Breast epithelium (tissue), 4 donors: ENCODE results near the gene MTREX. TPM values are rescaled to one million over a fixed set of nuclear protein-coding genes. Genes with fewer than 3 reads are reported as not detected.

Experiments
- DNase-seq, 2 donors: peaks; one replicate each; pipeline ENCODE4 v3.0.0-alpha.2; 2019; ENCODE audit warnings: low spot score in 2 of 2
- H3K27ac ChIP-seq, 2 donors: fragments of 200-600 bp; sonication (generic) in 1 of 2; one replicate each; pipeline ENCODE4 v1.5.1; 2016 to 2019; ENCODE audit warnings: mild to moderate bottlenecking in 1 of 2
- H3K27me3 ChIP-seq, 2 donors: fragments of 200-600 bp; sonication (generic) in 1 of 2; one replicate each; pipeline versions ENCODE4 v1.5.1 to v1.6.0; 2017 to 2019; ENCODE audit warnings: control low read depth in 1 of 2, mild to moderate bottlenecking in 1 of 2
- H3K36me3 ChIP-seq: fragments of 200-600 bp; one replicate; pipeline ENCODE4 v1.5.1; 2019
- H3K4me1 ChIP-seq, 2 donors: fragments of 200-600 bp; sonication (generic); one replicate each; pipeline ENCODE4 v1.5.1; 2016 to 2019; ENCODE audit warnings: control low read depth in 1 of 2
- H3K4me3 ChIP-seq, 3 donors: fragments of 200-600 bp; sonication (generic); 1 replicate in 2 of 3; 2 replicates in 1 of 3; pipeline ENCODE4 v1.5.1; 2016 to 2019; ENCODE audit warnings: mild to moderate bottlenecking in 3 of 3, moderate library complexity in 2 of 3
- H3K9me3 ChIP-seq, 2 donors: fragments of 200-600 bp; sonication (generic) in 1 of 2; one replicate each; pipeline ENCODE4 v1.5.1; 2016 to 2019; ENCODE audit warnings: control low read depth in 1 of 2
- POLR2A ChIP-seq: fragments of 450-650 bp; IDR thresholded peaks from one replicate; pipeline ENCODE4 v1.6.1; 2016; ENCODE audit warnings: antibody characterized with exemption, mild to moderate bottlenecking, moderate library complexity
- POLR2AphosphoS5 ChIP-seq, 3 donors: sonication (generic); formaldehyde crosslinking; IDR thresholded peaks; one replicate each; pipeline ENCODE4 v1.6.1; 2017; ENCODE audit warnings: antibody characterized with exemption in 3 of 3
- intact Hi-C: fragments of 100-400 bp; cut with DNase I; formaldehyde crosslinking; loops from one replicate; pipeline ENCODE4 v1.15.1; 2023; ENCODE audit warnings: low total_unique reads
- total RNA-seq, 3 donors: library from RNA; depleted of rRNA; stranded (reverse); fragments of >200 nt; gene quantifications; one replicate each; pipeline ENCODE4 v1.1.0, GENCODE V29; 2016
- TF ChIP-seq, protein P1 (sequence below), 3 donors: fragments of 450-650 bp; IDR thresholded peaks; one replicate each; pipeline ENCODE4 v1.5.1; 2016 to 2017; ENCODE audit warnings: antibody characterized with exemption in 3 of 3, mild to moderate bottlenecking in 3 of 3, moderate library complexity in 3 of 3

MTREX gene
- total RNA-seq, 3 donors from 2014 or later = 95.7 to 107 (median 98.8) TPM

DNA sequence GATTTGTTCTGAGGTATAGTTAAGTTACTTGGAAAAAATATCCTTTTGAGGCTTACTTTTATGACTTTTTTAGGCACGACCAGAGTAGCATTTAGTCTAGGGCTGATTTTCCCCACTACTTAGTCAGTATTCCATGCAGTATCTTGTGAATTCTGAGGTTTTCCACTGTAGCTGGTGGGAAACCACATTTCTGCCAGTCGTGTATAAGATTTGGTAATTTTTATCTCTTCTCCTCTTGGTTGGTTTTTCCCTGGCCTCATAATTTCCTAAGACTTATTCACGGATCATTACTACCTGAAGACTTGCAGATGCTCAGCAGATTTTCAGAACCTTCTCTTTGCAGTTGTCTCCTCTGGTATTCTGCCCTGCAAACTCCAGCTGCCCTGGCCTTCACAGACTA, 23.5 kb downstream of the MTREX start:
- Histone ChIP-seq H3K9me3 (no peaks in the 10 kb centered on the region), H3K4me1 (no peaks in the 10 kb centered on the region), H3K27ac (no peak overlapping the region), H3K4me3 (no peak overlapping the region), H3K27me3 (no peaks in the 10 kb centered on the region), H3K36me3 (no peaks in the 10 kb centered on the region)
- intact Hi-C loops = no loop called here
- TF ChIP-seq POLR2A (no peak), POLR2AphosphoS5 (IDR thresholded peaks at IDR 0.05) (no peak)
- TF ChIP-seq, protein P1, sequence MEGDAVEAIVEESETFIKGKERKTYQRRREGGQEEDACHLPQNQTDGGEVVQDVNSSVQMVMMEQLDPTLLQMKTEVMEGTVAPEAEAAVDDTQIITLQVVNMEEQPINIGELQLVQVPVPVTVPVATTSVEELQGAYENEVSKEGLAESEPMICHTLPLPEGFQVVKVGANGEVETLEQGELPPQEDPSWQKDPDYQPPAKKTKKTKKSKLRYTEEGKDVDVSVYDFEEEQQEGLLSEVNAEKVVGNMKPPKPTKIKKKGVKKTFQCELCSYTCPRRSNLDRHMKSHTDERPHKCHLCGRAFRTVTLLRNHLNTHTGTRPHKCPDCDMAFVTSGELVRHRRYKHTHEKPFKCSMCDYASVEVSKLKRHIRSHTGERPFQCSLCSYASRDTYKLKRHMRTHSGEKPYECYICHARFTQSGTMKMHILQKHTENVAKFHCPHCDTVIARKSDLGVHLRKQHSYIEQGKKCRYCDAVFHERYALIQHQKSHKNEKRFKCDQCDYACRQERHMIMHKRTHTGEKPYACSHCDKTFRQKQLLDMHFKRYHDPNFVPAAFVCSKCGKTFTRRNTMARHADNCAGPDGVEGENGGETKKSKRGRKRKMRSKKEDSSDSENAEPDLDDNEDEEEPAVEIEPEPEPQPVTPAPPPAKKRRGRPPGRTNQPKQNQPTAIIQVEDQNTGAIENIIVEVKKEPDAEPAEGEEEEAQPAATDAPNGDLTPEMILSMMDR (IDR thresholded peaks at IDR 0.05) = no peak
- no peak for DNase-seq

DNA sequence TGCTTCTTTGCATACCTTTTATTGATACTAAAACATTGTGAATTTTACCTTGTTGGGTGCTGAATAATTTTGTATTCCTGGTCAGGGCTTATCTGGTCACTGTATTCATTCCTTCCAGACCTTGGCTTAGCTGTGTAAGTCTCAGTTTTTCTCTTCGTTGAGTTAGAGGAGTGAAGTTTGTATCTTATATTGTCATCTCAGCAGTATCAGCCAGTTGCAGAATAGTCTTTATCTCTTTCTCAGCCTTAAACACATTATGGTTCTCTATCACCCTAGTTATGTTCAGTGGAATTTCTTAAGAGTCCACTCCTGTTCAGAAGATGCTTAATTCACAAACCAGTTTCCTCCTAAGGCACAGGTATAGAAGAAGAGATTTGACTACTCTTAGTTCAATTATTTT, 25.2 kb downstream of the MTREX start:
- H3K27ac ChIP-seq = no peak overlapping the region
- no peaks in the 10 kb centered on the region for H3K9me3 ChIP-seq
- no peaks in the 10 kb centered on the region for H3K27me3 ChIP-seq
- no peak overlapping the region for H3K4me3 ChIP-seq
- no peak for DNase-seq
- TF ChIP-seq, protein P1 (IDR thresholded peaks at IDR 0.05) = no peak
- TF ChIP-seq POLR2AphosphoS5 (IDR thresholded peaks at IDR 0.05) = no peak
- TF ChIP-seq POLR2A = no peak
- H3K36me3 ChIP-seq = no peaks in the 10 kb centered on the region
- no peaks in the 10 kb centered on the region for H3K4me1 ChIP-seq
- intact Hi-C loops = no loop called here

DNA sequence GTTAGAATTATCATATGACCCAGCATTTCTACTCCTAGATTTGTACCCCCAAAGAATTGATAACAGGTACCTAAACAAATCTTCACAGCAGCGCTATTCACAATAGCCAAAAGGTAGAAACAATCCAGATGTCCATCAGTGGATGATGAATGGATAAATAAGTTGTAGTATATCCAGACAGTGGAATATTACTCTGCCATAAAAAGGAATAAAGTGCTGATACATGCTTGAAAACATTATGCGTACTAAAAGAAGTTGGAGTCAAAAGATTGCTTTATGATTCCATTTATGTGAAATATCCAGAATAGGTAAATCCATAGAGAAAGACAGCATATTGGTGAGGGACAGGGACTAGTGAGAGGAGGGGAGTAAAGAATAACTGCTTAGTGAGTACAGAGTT, 26.0 kb downstream of the MTREX start:
- TF ChIP-seq POLR2A = no peak
- TF ChIP-seq POLR2AphosphoS5 (IDR thresholded peaks at IDR 0.05) = no peak
- TF ChIP-seq, protein P1 (IDR thresholded peaks at IDR 0.05) = no peak
- no peaks in the 10 kb centered on the region for H3K4me1 ChIP-seq
- H3K9me3 ChIP-seq = no peaks in the 10 kb centered on the region
- no peak for DNase-seq
- no peaks in the 10 kb centered on the region for H3K27me3 ChIP-seq
- intact Hi-C loops = no loop called here
- no peaks in the 10 kb centered on the region for H3K36me3 ChIP-seq
- no peak overlapping the region for H3K27ac ChIP-seq
- H3K4me3 ChIP-seq = no peak overlapping the region

DNA sequence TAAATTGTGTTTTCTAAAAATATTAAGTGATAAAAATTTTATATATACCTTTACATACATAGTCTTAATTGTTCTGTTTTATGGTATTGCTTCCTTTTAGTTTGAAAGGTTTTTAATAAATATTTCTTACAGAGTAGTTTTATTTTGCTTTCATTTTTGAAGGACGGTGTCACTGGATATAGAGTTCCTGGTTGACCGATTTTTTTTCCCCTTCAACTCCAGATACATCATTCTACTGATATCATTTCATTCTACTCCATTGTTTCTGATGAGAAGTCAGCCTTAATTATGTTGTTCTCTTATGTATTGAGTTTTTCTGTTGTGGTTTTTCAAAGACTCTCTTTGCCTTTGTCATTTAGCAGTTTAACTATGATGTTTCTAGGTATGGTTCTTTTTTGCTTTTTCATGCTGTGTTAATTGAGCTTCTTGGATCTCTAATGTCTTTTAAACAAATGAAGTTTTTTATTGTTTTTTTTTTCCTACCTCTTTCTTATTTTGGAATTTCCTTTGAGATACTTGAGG, 30.4 kb downstream of the MTREX start:
- no peak for DNase-seq
- Histone ChIP-seq H3K27me3 (no peaks in the 10 kb centered on the region), H3K4me3 (no peak overlapping the region), H3K36me3 (no peaks in the 10 kb centered on the region), H3K9me3 (no peaks in the 10 kb centered on the region), H3K27ac (no peak overlapping the region), H3K4me1 (no peaks in the 10 kb centered on the region)
- intact Hi-C loops = no loop called here
- TF ChIP-seq, protein P1 (IDR thresholded peaks at IDR 0.05) = no peak
- no peak for TF ChIP-seq POLR2AphosphoS5 (IDR thresholded peaks at IDR 0.05)
- TF ChIP-seq POLR2A = no peak

DNA sequence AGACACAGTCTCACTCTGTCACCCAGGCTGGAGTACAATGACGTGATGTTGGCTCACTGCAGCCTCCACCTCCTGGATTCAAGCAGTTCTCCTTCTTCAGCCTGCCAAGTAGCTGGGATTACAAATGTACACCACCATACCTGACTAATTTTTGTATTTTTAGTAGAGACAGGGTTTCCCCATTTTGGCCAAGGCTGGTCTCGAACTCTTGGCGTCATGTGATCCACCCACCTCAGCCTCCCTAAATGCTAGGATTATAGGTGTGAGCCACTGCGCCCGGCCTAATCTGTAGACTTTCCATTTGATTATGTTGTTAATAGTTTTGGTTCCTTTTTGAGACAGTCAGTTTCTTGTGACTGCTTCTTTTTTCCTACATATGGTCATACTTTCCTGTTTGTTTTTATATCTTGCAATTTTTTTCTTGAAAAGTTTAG, 31.0 kb downstream of the MTREX start:
- H3K27ac ChIP-seq = no peak overlapping the region
- no peaks in the 10 kb centered on the region for H3K36me3 ChIP-seq
- H3K9me3 ChIP-seq = no peaks in the 10 kb centered on the region
- no peaks in the 10 kb centered on the region for H3K4me1 ChIP-seq
- DNase-seq = no peak
- TF ChIP-seq, protein P1 (IDR thresholded peaks at IDR 0.05) = no peak
- TF ChIP-seq POLR2AphosphoS5 (IDR thresholded peaks at IDR 0.05) = no peak
- TF ChIP-seq POLR2A = no peak
- H3K4me3 ChIP-seq = no peak overlapping the region
- intact Hi-C loops = no loop called here
- no peaks in the 10 kb centered on the region for H3K27me3 ChIP-seq
